ENCODE results near the gene TSPAN33. TPM values are rescaled to one million over a fixed set of nuclear protein-coding genes. Genes with fewer than 3 reads are reported as not detected.
"Not testable (repeated sequence)": the region's sequence is repeated elsewhere in the genome, so short reads cannot be mapped to it uniquely, and the experiment has no call there.

The TSPAN33 gene
- total and polyA plus RNA-seq, 5 experiments from 2014 or later, result 6.0 to 24.3 (median 12.4) TPM

- ATAC-seq, POLR2A ChIA-PET, H3K4me3 Mint-ChIP-seq, H3K27me3 Mint-ChIP-seq, DNase-seq: not testable (repeated sequence)
- Mint-ChIP-seq H3K36me3 (peaks cover 0 to 11% (median 7%) of the 10 kb centered on the region in 3 donors), H3K4me1 (peaks cover 6 to 20% (median 10%) of the 10 kb centered on the region in 4 donors), H3K27ac (peak overlapping the region in 1 of 10 donors; percentile 74), H3K9me3 (peaks cover 0 to 17% (median 6%) of the 10 kb centered on the region in 9 donors)
Measured at GRCh38 chr7:129121501-129122077, 22.9 kb upstream of the TSPAN33 start.

- ATAC-seq, result no peak
- Mint-ChIP-seq H3K4me1 (peaks cover 6 to 20% (median 10%) of the 10 kb centered on the region in 4 donors), H3K9me3 (peaks cover 0 to 17% (median 6%) of the 10 kb centered on the region in 9 donors), H3K36me3 (peaks cover 0 to 11% (median 7%) of the 10 kb centered on the region in 3 donors), H3K27me3 (peaks cover 0 to 2% (median 0%) of the 10 kb centered on the region in 5 donors), H3K27ac (peak overlapping the region in 4 of 10 donors; percentile 43 to 74 (median 58)), H3K4me3 (no peak overlapping the region)
- POLR2A ChIA-PET, result no interaction called here
- DNase-seq, result no peak
Measured at GRCh38 chr7:129122078-129122750, 22.3 kb upstream of the TSPAN33 start.

GRCh38 chr7:129122751-129123509 lies 21.6 kb upstream of the TSPAN33 start:
- ATAC-seq (peak in 1 of 2 donors; percentile 17), DNase-seq (no peak)
- peaks cover 0 to 11% (median 7%) of the 10 kb centered on the region in 3 donors for H3K36me3 Mint-ChIP-seq
- H3K27me3 Mint-ChIP-seq, result peaks cover 0 to 2% (median 0%) of the 10 kb centered on the region in 5 donors
- H3K9me3 Mint-ChIP-seq, result peaks cover 0 to 17% (median 6%) of the 10 kb centered on the region in 9 donors
- no peak overlapping the region for H3K4me3 Mint-ChIP-seq
- peaks cover 6 to 20% (median 10%) of the 10 kb centered on the region in 4 donors for H3K4me1 Mint-ChIP-seq
- H3K27ac Mint-ChIP-seq, result peak overlapping the region in 3 of 10 donors; percentile 43 to 62 (median 53)
- POLR2A ChIA-PET, result no interaction called here

GRCh38 chr7:129123510-129123857 lies 21.0 kb upstream of the TSPAN33 start:
- POLR2A ChIA-PET, result no interaction called here
- ATAC-seq (no peak), DNase-seq (no peak)
- peaks cover 6 to 20% (median 10%) of the 10 kb centered on the region in 4 donors for H3K4me1 Mint-ChIP-seq
- H3K4me3 Mint-ChIP-seq, result no peak overlapping the region
- peaks cover 0 to 11% (median 7%) of the 10 kb centered on the region in 3 donors for H3K36me3 Mint-ChIP-seq
- H3K27ac Mint-ChIP-seq, result no peak overlapping the region
- H3K9me3 Mint-ChIP-seq, result peaks cover 0 to 17% (median 6%) of the 10 kb centered on the region in 9 donors
- peaks cover 0 to 2% (median 0%) of the 10 kb centered on the region in 5 donors for H3K27me3 Mint-ChIP-seq

GRCh38 chr7:129126314-129126713 lies 18.2 kb upstream of the TSPAN33 start:
- peaks cover 0 to 2% (median 0%) of the 10 kb centered on the region in 3 donors for H3K36me3 Mint-ChIP-seq
- no peak overlapping the region for H3K4me3 Mint-ChIP-seq
- DNase-seq, result no peak
- H3K27me3 Mint-ChIP-seq, result peaks cover 0 to 2% (median 0%) of the 10 kb centered on the region in 5 donors
- ATAC-seq, result no peak
- peaks cover 3 to 20% (median 10%) of the 10 kb centered on the region in 4 donors for H3K4me1 Mint-ChIP-seq
- H3K9me3 Mint-ChIP-seq, result peaks cover 0 to 9% (median 3%) of the 10 kb centered on the region in 9 donors
- POLR2A ChIA-PET, result no interaction called here
- H3K27ac Mint-ChIP-seq, result no peak overlapping the region

- Mint-ChIP-seq H3K36me3 (no peaks in the 10 kb centered on the region), H3K4me1 (peaks cover 3 to 14% (median 7%) of the 10 kb centered on the region in 4 donors)
- ATAC-seq, result no peak
Measured at GRCh38 chr7:129127154-129127553, 17.4 kb upstream of the TSPAN33 start.

GRCh38 chr7:129127601-129128000 lies 16.9 kb upstream of the TSPAN33 start:
- DNase-seq, result no peak
- POLR2A ChIA-PET, result no interaction called here
- peaks cover 0 to 2% (median 0%) of the 10 kb centered on the region in 5 donors for H3K27me3 Mint-ChIP-seq
- no peaks in the 10 kb centered on the region for H3K9me3 Mint-ChIP-seq
- no peak overlapping the region for H3K27ac Mint-ChIP-seq
- H3K4me1 Mint-ChIP-seq, result peaks cover 2 to 9% (median 4%) of the 10 kb centered on the region in 4 donors
- no peak for ATAC-seq
- no peaks in the 10 kb centered on the region for H3K36me3 Mint-ChIP-seq
- no peak overlapping the region for H3K4me3 Mint-ChIP-seq

More at GRCh38 chr7:129127154-129127553, 17.4 kb upstream of the TSPAN33 start:
- POLR2A ChIA-PET, result no interaction called here
- Mint-ChIP-seq H3K4me3 (no peak overlapping the region), H3K27me3 (peaks cover 0 to 2% (median 0%) of the 10 kb centered on the region in 5 donors), H3K9me3 (peaks cover 0 to 1% (median 0%) of the 10 kb centered on the region in 9 donors), H3K27ac (no peak overlapping the region)
- no peak for DNase-seq

GRCh38 chr7:129134356-129134987 lies 10.0 kb upstream of the TSPAN33 start:
- H3K4me3 Mint-ChIP-seq, result peak overlapping the region; percentile 48 to 76 (median 69)

GRCh38 chr7:129136887-129137642 lies 7.4 kb upstream of the TSPAN33 start:
- POLR2A ChIA-PET, result interaction anchor here (0.6 to 1.4 kb wide), 2 partner anchors 27 to 63 kb away, joined by 3 to 5 read pairs; no protein-coding TSS in a partner anchor
- Mint-ChIP-seq H3K36me3 (peaks cover 0 to 2% (median 0%) of the 10 kb centered on the region in 3 donors), H3K4me1 (peaks cover 16 to 45% (median 35%) of the 10 kb centered on the region in 4 donors), H3K4me3 (peak overlapping the region; percentile 41 to 75 (median 63)), H3K27ac (peak overlapping the region; percentile 32 to 97 (median 88)), H3K27me3 (no peaks in the 10 kb centered on the region), H3K9me3 (no peaks in the 10 kb centered on the region)
- ATAC-seq (peak; percentile 75 to 91), DNase-seq (peak in 3 of 10 donors; percentile 9 to 52 (median 34))

More at GRCh38 chr7:129134356-129134987, 10.0 kb upstream of the TSPAN33 start:
- peak overlapping the region; percentile 66 to 94 (median 86) for H3K27ac Mint-ChIP-seq
- H3K9me3 Mint-ChIP-seq, result no peaks in the 10 kb centered on the region
- no peaks in the 10 kb centered on the region for H3K27me3 Mint-ChIP-seq
- peaks cover 16 to 45% (median 35%) of the 10 kb centered on the region in 4 donors for H3K4me1 Mint-ChIP-seq
- H3K36me3 Mint-ChIP-seq, result peaks cover 0 to 2% (median 0%) of the 10 kb centered on the region in 3 donors
- POLR2A ChIA-PET, result interaction anchor here (0.8 kb wide), 1 partner anchor 10 kb away, joined by 4 read pairs; the partner anchor contains the start of gene TSPAN33
- DNase-seq (no peak), ATAC-seq (no peak)

- Mint-ChIP-seq H3K9me3 (no peaks in the 10 kb centered on the region), H3K27ac (peak overlapping the region in 7 of 10 donors; percentile 71 to 97 (median 81)), H3K4me3 (peak overlapping the region; percentile 90 to 98 (median 96)), H3K4me1 (peaks cover 28 to 52% (median 34%) of the 10 kb centered on the region in 4 donors), H3K36me3 (peaks cover 0 to 5% (median 0%) of the 10 kb centered on the region in 3 donors), H3K27me3 (peaks cover 0 to 12% (median 0%) of the 10 kb centered on the region in 5 donors)
- POLR2A ChIA-PET, result interaction anchor here (1.0 to 1.4 kb wide), 3 partner anchors 9 to 89 kb away, joined by 4 read pairs; partner anchors contain the start of gene TNPO3
- DNase-seq (no peak), ATAC-seq (no peak)
Measured at GRCh38 chr7:129143724-129144094, 798 bp upstream of the TSPAN33 start.

All from naive thymus-derived CD8-positive, alpha-beta T cell (primary cell).